ENCODE measurements around the gene CDCA4. TPM values are rescaled to one million over a fixed set of nuclear protein-coding genes. Genes with fewer than 3 reads are reported as not detected.

Gene CDCA4
- polyA plus RNA-seq, 1 experiment, result 6.8 TPM

- H3K27me3 ChIP-seq (ENCODE audit: control insufficient read depth, insufficient read depth, low read length), result no peaks in the 10 kb centered on the region
- no peak for TF ChIP-seq CTCF (IDR thresholded peaks at IDR 0.05; ENCODE audit: low read depth, low read length)
- CTCF ChIA-PET, result interaction anchor here (0.7 to 6.2 kb wide), 8 partner anchors 10 to 120 kb away, joined by 3 to 127 read pairs (median 3); partner anchors contain the start of gene CLBA1
- POLR2A ChIA-PET, result interaction anchor here (1.1 to 1.2 kb wide), 2 partner anchors 11 to 47 kb away, joined by 7 to 14 read pairs; partner anchors contain the start of genes CDCA4 and CLBA1
- DNase-seq (ENCODE audit: low read depth, low spot score), result no peak
- H3K27ac ChIP-seq (ENCODE audit: low read depth, low read length), result peak overlapping the region; percentile 91
- no peaks in the 10 kb centered on the region; the same call in 1 of the 2 replicates for H3K9me3 ChIP-seq (ENCODE audit: control insufficient read depth, insufficient read depth, low read length)
- H3K4me3 ChIP-seq (ENCODE audit: low read depth, low read length), result 0 out of 2 replicates have a peak overlapping the region, but pooled peaks have one; percentile 22
Observed at GRCh38 chr14:104974146-104974541, 46.7 kb downstream of the CDCA4 start.

- H3K9me3 ChIP-seq (ENCODE audit: control insufficient read depth, insufficient read depth, low read length), result no peaks in the 10 kb centered on the region; the same call in 1 of the 2 replicates
- H3K4me3 ChIP-seq (ENCODE audit: low read depth, low read length), result peak overlapping the region; percentile 36
- ChIA-PET POLR2A (interaction anchor here (1.1 to 1.3 kb wide), 3 partner anchors 12 to 47 kb away, joined by 3 to 14 read pairs (median 7); partner anchors contain the start of genes CDCA4 and CLBA1), CTCF (interaction anchor here (0.7 to 6.2 kb wide), 7 partner anchors 11 to 121 kb away, joined by 3 to 127 read pairs (median 3); no protein-coding TSS in a partner anchor)
- no peak for TF ChIP-seq CTCF (IDR thresholded peaks at IDR 0.05; ENCODE audit: low read depth, low read length)
- peak; percentile 15 for DNase-seq (ENCODE audit: low read depth, low spot score)
- no peaks in the 10 kb centered on the region for H3K27me3 ChIP-seq (ENCODE audit: control insufficient read depth, insufficient read depth, low read length)
- H3K27ac ChIP-seq (ENCODE audit: low read depth, low read length), result peak overlapping the region; percentile 91
Observed at GRCh38 chr14:104973385-104974145, 47.3 kb downstream of the CDCA4 start.

DNA sequence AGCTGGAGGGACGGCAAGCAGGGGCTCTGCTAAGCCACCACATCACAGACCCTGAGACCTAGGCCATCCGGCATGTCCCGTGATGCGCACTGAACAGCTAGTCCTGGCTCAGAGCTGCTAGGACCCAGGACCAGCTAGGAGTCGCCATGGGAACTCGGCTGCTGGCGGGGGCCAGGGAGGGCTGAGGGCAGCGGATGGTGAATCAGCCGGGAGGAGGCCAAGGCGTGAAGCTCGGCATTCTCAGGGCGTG lies 47.8 kb downstream of the CDCA4 start:
- POLR2A ChIA-PET, result interaction anchor here (1.1 to 1.3 kb wide), 2 partner anchors 12 to 35 kb away, joined by 3 to 14 read pairs; partner anchors contain the start of gene CLBA1
- peak; percentile 79 for DNase-seq (ENCODE audit: low read depth, low spot score)
- TF ChIP-seq CTCF (IDR thresholded peaks at IDR 0.05; ENCODE audit: low read depth, low read length), result no peak

GRCh38 chr14:104972301-104973134 lies 48.4 kb downstream of the CDCA4 start:
- CTCF ChIA-PET, result interaction anchor here (0.5 to 6.2 kb wide), 5 partner anchors 12 to 118 kb away, joined by 3 to 127 read pairs (median 4); no protein-coding TSS in a partner anchor
- no peaks in the 10 kb centered on the region; the same call in 1 of the 2 replicates for H3K9me3 ChIP-seq (ENCODE audit: control insufficient read depth, insufficient read depth, low read length)
- POLR2A ChIA-PET, result interaction anchor here (1.3 kb wide), 1 partner anchor 35 kb away, joined by 3 read pairs; no protein-coding TSS in a partner anchor
- no peak for TF ChIP-seq CTCF (IDR thresholded peaks at IDR 0.05; ENCODE audit: low read depth, low read length)
- DNase-seq (ENCODE audit: low read depth, low spot score), result no peak
- no peak overlapping the region for H3K4me3 ChIP-seq (ENCODE audit: low read depth, low read length)
- no peaks in the 10 kb centered on the region for H3K27me3 ChIP-seq (ENCODE audit: control insufficient read depth, insufficient read depth, low read length)
- H3K27ac ChIP-seq (ENCODE audit: low read depth, low read length), result peak overlapping the region; percentile 91

More for the DNA sequence above, 47.8 kb downstream of the CDCA4 start:
- CTCF ChIA-PET, result interaction anchor here (1.6 to 6.2 kb wide), 4 partner anchors 11 to 117 kb away, joined by 3 to 127 read pairs (median 8); no protein-coding TSS in a partner anchor
- Histone ChIP-seq H3K9me3 (ENCODE audit: control insufficient read depth, insufficient read depth, low read length) (no peaks in the 10 kb centered on the region; the same call in 1 of the 2 replicates), H3K4me3 (ENCODE audit: low read depth, low read length) (no peak overlapping the region), H3K27me3 (ENCODE audit: control insufficient read depth, insufficient read depth, low read length) (no peaks in the 10 kb centered on the region), H3K27ac (ENCODE audit: low read depth, low read length) (peak overlapping the region; percentile 91)
